ENCODE data around the gene MDM1.

MDM1 gene

GRCh38 chr12:68319988-68320623 is 12.1 kb downstream of the MDM1 start:
- no peak for DNase-seq

DNA sequence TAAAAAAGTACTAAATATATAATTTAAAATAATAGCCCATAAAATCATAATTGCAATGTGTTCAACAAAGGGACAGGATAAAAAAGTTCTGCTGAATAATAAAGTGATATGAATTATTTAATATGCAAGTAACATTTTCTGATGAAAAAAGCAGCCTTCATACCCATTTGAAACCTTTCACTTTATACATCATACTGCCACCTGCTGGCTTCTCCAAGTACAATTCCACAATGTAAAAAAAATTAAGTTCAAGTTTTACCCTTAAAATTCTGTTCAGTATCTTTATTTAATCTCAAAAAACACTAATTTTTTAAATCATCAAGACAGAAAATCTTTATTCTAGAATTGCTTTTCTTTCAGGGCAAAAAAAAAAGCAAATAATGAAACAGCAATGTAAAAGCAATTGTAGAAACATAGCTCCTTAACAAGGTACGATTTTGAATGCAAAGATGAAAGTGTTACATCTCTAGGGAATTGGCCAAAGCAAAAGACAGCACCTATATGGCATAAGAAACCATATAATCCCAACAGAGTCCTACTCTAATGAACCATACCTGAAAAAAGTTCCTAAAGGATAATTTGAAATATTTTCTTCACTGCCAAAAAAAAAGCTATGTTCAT is 15.0 kb downstream of the MDM1 start:
- peak in 1 of 2 donors; percentile 31 for DNase-seq

DNA sequence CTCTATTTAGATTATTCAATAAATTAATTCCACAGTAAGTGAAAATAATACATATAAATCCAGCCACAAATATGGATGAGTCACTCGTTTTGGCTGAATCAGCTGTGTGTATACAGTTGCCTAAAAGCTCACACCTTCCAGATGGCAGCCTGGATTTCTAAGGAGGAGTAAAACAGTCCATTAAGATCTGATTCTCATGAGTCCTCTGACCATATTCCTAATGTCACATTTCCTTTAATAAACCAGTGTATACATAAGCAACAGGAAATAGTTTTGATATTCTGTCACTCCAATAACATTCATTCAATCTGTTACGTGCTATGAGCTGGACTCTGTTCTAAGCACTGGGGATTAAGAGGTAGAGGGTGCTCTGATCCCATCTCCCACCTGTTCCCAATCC is 21.8 kb downstream of the MDM1 start:
- no peak for DNase-seq

GRCh38 chr12:68306564-68306963 is 25.6 kb downstream of the MDM1 start:
- DNase-seq, result no peak

DNA sequence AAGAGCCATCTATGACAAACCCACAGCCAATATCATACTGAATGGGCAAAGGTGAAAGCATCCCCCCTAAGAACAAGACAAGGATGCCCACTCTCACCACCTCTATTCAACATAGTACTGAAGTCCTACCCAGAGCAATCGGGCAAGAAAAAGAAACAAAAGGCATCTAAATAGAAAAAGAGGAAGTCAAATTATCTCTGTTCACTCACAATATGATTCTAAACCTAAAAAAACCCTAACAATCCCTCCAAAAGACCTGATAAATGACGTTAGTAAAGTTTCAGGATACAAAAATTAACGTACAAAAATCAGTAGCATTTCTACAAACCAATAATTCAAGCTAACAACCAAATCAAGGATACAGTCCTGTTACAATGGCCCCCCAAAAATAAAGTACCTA is 26.9 kb downstream of the MDM1 start:
- no peak for DNase-seq

DNA sequence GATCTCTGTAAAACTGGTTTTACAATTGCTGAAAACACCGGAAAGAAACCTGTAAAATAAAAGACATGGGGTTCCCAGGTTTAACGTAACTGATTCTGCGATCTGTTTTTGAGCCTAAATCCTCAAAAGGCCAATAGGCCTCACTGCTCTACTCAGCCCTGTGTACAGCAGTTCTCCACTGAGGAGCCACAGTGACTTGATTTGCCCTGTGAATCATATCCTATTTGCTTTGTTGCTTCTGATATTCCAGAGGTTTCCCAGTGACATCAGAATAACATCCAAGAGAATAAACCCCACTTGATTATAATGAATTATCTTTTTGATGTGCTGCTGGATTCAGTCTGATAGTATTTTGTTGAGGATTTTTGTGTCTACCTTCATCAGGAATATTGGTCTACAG is 27.5 kb downstream of the MDM1 start:
- DNase-seq, result no peak

- no peak for DNase-seq
Observed at GRCh38 chr12:68303850-68304249, 28.3 kb downstream of the MDM1 start.

- DNase-seq, result no peak
Observed at GRCh38 chr12:68297929-68298328, 34.2 kb downstream of the MDM1 start.

DNA sequence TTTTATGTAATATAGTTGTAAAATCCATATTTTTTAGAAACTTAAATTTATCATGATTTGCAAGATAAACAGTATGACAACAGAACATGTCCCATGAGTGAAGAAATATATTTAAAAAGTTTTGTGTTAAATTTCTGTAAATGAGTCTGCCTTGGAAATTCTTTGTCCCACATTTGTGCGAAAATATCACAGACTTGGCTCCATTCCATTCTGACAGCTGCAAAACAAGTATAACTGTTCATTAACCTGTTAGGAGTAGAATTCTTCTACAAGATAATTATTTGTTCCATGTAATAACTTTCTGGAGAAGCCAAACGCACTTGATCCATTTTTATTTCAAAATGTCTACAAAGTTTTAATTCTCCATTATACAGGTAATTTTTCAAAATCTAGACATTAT is 37.9 kb downstream of the MDM1 start:
- no peak for DNase-seq

DNA sequence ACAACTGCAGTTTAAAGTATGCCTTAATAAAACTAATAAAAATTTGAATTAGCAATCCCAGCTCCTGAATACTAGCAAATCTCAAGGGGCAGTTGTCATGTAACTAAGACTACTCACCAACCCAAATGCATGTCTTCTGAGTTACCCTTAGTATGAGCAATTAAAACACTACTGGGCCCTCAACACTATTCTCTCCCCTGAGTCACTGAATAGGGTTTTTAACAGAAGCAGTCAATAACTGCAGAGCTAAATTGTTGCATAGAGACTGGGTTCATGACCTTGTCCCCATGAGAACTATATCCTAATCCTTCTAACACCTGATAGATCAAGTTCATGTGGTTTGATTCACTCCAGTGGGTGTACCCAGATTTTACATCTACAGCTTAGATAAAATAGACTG is 38.8 kb downstream of the MDM1 start:
- no peak for DNase-seq

GRCh38 chr12:68292151-68292943 is 39.8 kb downstream of the MDM1 start:
- no peak for DNase-seq

GRCh38 chr12:68291396-68292036 is 40.6 kb downstream of the MDM1 start:
- no peak for DNase-seq

- DNase-seq, result no peak
Observed at GRCh38 chr12:68290126-68290525, 42.0 kb downstream of the MDM1 start.

- no peak for DNase-seq
Observed at GRCh38 chr12:68287106-68287505, 45.1 kb downstream of the MDM1 start.

DNA sequence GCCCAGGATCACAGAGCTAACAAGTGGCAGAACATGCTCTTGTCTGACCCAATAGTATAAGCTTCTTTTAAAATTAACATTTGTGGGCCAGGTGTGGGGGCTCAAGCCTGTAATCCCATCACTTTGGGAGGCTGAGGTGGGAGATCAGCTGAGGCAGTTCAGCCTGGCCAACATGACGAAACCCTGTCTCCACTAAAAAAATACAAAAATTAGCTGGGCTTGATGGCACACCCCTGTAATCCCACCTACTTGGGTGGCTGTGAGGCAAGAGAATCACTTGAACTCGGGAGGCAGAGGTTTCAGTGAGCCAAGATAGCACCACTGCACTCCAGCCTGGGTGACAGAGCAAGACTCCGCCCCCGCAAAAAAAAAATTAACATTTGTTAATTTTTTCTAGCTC is 45.8 kb downstream of the MDM1 start:
- DNase-seq, result no peak

GRCh38 chr12:68285541-68285940 is 46.6 kb downstream of the MDM1 start:
- no peak for DNase-seq

DNA sequence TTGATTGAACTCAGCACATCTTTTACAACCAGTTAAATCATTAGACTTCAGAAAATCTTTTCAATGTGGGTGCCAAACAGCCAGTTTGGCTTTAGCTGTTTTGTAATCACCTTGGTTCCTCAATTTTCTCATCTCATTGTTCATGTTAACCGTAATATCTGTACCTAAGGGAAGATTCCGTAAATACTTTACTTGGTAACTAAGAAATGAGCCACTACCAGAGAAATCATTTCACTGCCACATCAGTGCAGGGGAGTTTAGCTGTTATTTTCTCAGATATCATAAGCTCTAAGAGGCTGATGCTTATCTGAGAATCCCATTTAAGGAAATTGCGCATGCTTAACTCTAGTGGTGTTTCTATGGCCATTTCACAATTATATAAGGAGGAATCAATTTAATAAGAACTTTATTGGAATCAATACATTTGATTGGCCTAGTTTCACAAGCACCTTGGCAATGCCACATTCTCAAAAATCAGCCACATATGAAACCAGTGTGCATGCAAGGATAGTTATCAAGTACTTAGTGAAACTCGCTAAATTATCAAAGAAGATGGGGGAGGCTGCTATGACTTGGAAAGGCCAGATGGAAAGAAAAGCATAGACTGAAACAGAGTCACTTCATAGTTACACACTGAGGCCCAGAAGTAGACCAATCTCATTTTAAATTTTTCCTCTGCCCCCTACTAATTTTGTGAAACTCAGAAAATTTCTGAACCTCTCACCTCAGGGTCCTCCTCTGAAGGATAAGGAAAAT is 50.7 kb downstream of the MDM1 start:
- no peak for DNase-seq

DNA sequence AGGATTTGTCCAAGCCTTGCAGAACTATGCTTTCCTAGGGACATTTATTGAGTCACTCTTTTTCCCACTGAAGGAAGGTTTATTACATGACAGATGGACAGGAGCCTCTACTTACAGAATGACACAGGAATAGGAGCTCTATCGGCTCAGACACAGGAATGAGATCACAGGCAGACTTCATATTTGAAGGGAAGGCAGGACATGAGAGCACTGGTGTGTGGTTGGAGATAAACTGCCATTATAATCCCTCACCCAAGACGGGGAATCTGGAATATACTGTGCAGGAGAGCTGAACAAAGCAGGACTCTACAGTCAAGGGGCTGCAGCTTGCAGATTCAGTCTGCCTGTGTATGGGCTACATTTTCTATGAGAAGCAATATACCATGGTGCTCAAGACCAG is 51.9 kb downstream of the MDM1 start:
- DNase-seq, result no peak

DNA sequence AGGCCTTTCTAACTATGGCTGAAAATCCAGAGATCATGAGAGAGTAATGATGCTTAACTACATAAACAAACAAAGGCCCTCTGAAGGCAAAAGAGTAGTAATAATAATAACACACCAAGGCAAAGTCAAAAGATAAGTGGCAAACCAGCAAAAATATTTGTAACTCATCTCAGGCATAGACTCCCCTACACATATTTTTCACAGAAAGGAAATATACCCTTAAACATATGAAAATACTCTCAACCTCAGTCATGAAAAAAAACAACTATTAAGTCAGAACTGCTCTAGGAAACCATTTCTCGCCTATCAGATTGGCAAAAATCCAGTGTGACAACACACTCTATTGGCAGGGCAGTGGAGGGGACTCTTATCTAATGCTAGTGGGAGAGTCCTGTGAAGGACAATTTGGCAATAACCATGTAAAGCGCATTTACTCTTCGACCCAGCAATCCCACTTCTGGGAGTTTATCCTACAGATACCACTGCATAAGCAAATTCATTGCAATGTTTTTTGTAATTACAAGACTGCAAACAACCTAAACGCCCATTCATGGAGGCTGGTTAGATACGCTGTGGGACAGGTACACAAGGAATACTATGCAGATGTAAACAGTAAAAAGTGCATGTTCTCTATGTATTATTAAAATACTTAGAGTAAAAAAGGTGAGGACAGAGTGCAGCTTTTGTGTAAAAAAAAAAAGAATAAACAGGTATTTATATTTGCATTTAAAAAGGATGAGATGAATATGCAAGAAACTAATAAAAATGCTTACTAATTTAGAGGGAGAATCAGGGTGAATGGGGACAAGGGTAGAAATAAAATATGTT is 52.7 kb downstream of the MDM1 start:
- no peak for DNase-seq

GRCh38 chr12:68276402-68276930 is 55.7 kb downstream of the MDM1 start:
- no peak for DNase-seq

DNA sequence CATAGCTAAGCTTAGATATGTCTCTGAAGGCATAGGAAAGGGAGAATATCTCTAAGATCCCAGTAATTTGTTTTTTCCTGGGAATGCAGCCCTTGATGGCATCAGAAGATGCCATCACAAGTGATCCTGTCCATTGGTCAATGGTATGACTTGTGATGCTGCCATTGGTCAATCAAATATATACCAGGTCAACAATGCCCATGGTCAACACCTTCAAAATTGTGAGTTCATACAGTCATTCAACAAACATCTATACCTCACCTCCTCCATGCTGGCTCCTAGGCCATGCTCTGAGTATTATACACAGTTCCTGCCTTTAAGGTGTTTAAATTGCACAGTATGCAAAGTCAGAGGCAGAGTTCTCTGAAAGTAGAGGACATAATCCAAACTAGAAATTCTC is 59.4 kb downstream of the MDM1 start:
- DNase-seq, result no peak

DNA sequence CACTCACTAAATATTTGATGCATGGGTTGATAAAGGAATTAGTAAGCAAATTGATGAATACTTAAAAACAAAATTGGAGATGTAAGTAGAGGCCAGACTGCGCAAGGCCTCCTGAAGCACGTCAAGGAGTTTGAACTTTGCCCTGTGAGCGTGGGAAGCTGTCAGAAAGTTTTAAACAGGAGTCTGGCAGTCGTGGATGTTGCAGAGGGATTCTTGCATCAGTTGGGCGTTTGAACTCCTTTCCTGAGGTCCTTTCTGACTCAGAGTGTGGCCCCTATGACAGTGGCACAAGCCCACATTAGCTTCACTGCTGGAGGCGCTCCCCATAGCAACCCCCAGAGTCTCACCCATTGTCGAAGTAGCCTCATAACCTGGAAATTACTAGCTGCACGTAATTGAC is 60.8 kb downstream of the MDM1 start:
- no peak for DNase-seq
